Dermis microvascular lymphatic vessel endothelial cell (primary cell): Measurements from ENCODE around the gene FSTL4. TPM values are rescaled to one million over a fixed set of nuclear protein-coding genes. Genes with fewer than 3 reads are reported as not detected.
A peak's percentile ranks its signal among the peaks of the same experiment; 100 is the strongest.
"Not testable (repeated sequence)": the region's sequence is repeated elsewhere in the genome, so short reads cannot be mapped to it uniquely, and the experiment has no call there.

Experiments
- DNase-seq, 2 donors: peaks; one replicate each; pipeline versions ENCODE4 v3.0.0 to v3.0.0-alpha.2; 2010; ENCODE audit warnings: low read depth in 2 of 2
- total RNA-seq: library from RNA; depleted of rRNA; stranded (reverse); fragments of >200 nt; gene quantifications from 2 replicates; pipeline ENCODE4 v1.2.1, GENCODE V29; 2014

Gene FSTL4
- total RNA-seq, 1 donor from 2014 or later, result under 0.01 TPM

GRCh38 chr5:133404724-133405123 lies 207.6 kb downstream of the FSTL4 start:
- no peak for DNase-seq

GRCh38 chr5:133403741-133404364 lies 208.5 kb downstream of the FSTL4 start:
- DNase-seq, result no peak

GRCh38 chr5:133402775-133403174 lies 209.6 kb downstream of the FSTL4 start:
- DNase-seq, result no peak

- DNase-seq, result no peak
Observed at GRCh38 chr5:133401731-133402347, 210.5 kb downstream of the FSTL4 start.

GRCh38 chr5:133400831-133401351 lies 211.4 kb downstream of the FSTL4 start:
- no peak for DNase-seq

GRCh38 chr5:133400120-133400519 lies 212.2 kb downstream of the FSTL4 start:
- DNase-seq, result no peak

- no peak for DNase-seq
Observed at GRCh38 chr5:133399247-133399891, 213.0 kb downstream of the FSTL4 start.

GRCh38 chr5:133398646-133399101 lies 213.7 kb downstream of the FSTL4 start:
- DNase-seq, result no peak

- no peak for DNase-seq
Observed at GRCh38 chr5:133397990-133398645, 214.2 kb downstream of the FSTL4 start.

GRCh38 chr5:133397348-133397747 lies 215.0 kb downstream of the FSTL4 start:
- DNase-seq, result no peak

GRCh38 chr5:133396814-133397213 lies 215.5 kb downstream of the FSTL4 start:
- DNase-seq, result peak in 1 of 2 donors; percentile 12

- no peak for DNase-seq
Observed at GRCh38 chr5:133396187-133396741, 216.1 kb downstream of the FSTL4 start.

- DNase-seq, result not testable (repeated sequence)
Observed at GRCh38 chr5:133395207-133395606, 217.1 kb downstream of the FSTL4 start.

- not testable (repeated sequence) for DNase-seq
Observed at GRCh38 chr5:133394477-133394817, 217.9 kb downstream of the FSTL4 start.

GRCh38 chr5:133393776-133394476 lies 218.4 kb downstream of the FSTL4 start:
- DNase-seq, result no peak

- DNase-seq, result no peak
Observed at GRCh38 chr5:133392448-133392847, 219.9 kb downstream of the FSTL4 start.

- DNase-seq, result no peak
Observed at GRCh38 chr5:133391354-133392136, 220.8 kb downstream of the FSTL4 start.

GRCh38 chr5:133390416-133391353 lies 221.7 kb downstream of the FSTL4 start:
- no peak for DNase-seq

- no peak for DNase-seq
Observed at GRCh38 chr5:133389066-133389590, 223.2 kb downstream of the FSTL4 start.
